Muscle of back (tissue), 11 donors: ENCODE measurements around the gene FCMR. TPM values are rescaled to one million over a fixed set of nuclear protein-coding genes. Genes with fewer than 3 reads are reported as not detected.
"Not testable (repeated sequence)": the region's sequence is repeated elsewhere in the genome, so short reads cannot be mapped to it uniquely, and the experiment has no call there.

Experiments
- DNase-seq, 3 donors: peaks; one replicate each; pipeline versions ENCODE4 v3.0.0 to v3.0.0-alpha.2; 2013
- polyA plus RNA-seq, 10 donors: library from polyadenylated mRNA; unstranded; fragments of 120-200 nt; gene quantifications; one replicate each; pipeline ENCODE4 v1.2.1, GENCODE V29; 2013; ENCODE audit not compliant: insufficient read length in 10 of 10

Gene FCMR
- polyA plus RNA-seq, 10 donors: 0.88 to 10.6 (median 1.4) TPM

DNA sequence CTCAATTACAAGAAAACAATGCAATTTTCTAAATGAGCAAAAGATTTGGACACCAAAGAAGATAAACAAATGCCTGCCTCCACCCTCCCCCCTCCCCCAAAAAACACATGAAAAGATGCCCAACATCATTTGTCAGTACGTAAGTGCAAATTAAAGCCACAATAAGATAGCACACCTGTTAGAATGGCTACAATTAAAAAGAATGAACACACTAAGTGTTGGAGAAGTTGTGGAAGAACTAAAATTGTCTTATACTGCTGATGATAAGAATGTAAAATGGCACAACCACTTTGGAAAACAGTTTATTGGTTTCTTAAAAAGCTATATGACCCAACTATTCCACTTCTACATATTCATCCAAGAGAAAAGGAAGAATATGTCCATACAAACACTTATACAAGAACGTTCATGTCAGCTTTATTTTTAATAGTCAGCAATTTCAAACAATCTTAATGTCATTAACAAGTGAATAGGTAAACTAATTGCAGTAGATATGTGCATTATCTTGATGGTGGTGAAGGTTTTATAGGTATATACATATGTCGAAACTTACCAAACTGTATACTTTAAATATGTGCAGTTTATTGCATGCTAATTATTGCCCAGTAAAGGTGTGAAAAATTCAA, 45.9 kb downstream of the FCMR start:
- DNase-seq: no peak

DNA sequence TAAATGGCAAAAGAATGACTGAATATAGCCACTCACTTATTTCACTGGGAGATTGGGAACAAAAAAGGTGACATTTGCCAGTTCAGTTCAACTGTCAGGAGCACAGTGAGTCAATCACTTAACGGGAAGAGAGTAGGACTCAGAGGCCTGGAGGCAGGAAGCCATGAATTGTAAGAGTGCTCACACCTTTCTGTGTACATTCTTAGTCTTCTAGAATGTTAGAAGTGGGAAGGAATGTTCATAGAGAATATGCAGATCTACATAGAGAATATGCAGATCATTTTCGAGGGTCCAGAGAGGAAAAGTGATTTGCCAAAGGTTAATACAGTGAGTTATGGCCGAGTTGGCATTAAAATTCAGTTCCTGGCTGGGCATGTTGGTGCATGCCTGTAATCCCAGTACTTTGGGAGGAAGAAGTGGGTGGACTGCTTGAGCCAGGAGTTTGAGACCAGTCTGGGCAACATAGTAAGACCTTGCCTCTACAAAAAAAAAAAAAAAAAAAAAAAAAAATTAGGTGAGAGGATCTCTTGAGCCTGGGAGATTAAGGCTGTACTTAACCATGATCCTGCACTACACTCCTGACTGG, 48.0 kb downstream of the FCMR start:
- no peak for DNase-seq

DNA sequence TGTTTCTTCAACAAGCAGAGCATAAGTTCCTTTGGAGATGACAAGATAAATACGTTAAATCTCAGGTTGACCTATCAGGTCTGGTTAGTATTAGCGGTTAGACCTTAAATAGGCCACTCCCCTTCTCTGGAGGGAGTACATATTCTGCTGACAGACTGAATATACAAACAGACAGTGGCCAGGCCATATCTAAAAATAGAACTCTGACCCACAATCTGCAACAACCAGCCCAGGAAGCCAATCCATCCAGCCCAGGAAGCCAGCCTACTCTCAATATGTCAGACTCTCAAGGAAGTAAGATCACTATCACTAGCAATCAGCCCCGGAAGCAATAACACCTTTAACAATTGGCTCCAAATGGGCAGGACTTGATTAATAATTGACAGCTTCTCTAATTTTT, 49.6 kb downstream of the FCMR start:
- DNase-seq: no peak

DNA sequence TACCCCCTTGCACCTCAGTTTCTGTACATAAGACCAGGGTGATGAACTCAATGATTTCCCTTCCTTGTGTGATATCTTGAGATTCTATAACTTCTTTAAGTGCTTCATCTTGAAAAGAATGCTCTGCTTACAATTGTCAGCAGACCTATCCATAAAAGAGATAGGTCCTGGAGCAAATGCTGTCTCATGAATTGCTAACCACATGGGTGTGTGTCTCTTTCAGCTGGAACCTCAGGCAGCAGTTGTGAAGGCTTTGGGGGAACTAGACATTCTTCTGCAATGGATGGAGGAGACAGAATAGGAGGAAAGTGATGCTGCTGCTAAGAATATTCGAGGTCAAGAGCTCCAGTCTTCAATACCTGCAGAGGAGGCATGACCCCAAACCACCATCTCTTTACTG, 53.5 kb downstream of the FCMR start:
- DNase-seq: no peak

DNA sequence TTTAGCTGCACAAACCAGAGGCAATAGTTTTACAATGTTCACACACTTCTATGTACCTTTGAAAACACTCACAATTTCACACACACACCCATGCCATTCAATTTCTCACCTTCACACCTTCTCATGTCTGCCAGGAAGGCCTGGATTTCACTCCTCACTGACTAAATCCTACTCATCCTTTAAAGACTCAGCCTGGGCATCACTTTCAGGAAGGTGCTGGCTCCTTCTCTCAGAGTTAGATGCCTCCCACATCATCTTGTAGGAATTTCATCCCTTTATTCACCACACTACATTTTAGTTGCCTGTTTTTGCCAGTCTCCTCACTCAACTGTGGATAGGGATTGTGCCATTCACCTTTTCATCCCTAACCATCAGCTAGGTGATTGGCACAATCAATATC, 54.0 kb downstream of the FCMR start:
- DNase-seq: no peak

DNA sequence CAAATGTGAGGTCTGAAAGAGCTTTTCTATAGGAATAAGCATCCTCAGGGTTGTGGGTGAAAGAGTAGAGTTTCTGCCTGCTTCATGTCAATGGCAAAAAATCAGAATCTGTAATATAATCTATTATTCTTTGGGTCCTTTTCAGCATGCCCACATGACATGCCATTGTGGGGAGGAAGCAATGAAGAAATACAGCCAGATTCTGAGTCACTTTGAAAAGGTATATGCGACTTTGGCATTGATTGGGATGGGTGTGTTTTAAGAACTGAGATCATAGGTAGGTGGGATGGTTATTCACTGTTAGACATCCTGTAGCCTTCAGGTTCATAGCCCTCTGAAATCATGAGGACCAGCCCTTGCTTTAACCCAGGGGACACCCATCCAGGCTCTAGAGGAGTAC, 54.5 kb downstream of the FCMR start:
- no peak for DNase-seq

DNA sequence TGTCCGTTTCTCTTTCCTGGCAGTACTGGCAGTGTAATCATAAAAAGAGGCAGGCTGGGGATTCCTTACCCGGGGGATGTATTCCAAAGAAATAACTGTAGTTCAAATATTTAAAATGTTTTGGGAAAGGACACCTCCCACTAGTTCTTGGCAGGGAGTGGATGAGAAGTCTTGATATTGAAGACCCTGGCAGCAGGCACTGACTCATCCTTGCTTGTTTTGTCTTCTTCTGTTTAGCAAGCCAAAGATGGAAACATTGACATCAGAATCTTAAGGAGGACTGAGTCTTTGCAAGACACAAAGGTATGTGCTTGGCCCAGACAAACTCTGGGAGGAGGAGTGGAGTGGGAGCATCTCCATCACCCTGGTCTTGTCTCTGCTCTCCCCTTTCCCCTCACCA, 55.7 kb downstream of the FCMR start:
- DNase-seq: peak in 1 of 3 donors; percentile 27

DNA sequence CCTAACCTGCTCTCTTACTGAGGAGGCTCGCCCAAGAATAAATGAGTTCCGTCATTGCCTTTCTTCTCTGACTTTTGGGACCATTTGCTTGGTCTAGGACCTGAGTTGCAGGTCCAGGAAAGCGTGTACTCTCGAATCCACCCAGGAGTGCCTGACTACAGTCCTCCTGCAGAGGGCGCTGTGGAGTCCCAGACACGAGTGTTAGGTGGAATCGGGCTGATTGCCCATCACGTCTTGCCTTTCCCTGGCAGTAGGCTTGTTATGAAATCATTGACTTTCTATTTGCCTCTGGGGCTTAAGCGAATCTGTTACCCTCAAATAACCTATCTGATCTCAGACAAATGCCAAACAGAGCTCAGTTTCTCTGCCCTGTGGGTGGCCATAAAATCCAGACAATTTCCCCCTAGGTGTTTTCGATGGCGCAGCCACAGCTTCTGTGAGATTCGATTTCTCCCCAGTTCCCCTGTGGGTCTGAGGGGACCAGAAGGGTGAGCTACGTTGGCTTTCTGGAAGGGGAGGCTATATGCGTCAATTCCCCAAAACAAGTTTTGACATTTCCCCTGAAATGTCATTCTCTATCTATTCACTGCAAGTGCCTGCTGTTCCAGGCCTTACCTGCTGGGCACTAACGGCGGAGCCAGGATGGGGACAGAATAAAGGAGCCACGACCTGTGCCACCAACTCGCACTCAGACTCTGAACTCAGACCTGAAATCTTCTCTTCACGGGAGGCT, 56.6 kb downstream of the FCMR start, which contains the start of gene IL20:
Gene IL20 (plus strand): TSS at position 685 of the 733 bp plus-strand sequence. CDS start 230 bp downstream, outside the sequence.
- DNase-seq: peak; percentile 28 to 37 (median 37)

DNA sequence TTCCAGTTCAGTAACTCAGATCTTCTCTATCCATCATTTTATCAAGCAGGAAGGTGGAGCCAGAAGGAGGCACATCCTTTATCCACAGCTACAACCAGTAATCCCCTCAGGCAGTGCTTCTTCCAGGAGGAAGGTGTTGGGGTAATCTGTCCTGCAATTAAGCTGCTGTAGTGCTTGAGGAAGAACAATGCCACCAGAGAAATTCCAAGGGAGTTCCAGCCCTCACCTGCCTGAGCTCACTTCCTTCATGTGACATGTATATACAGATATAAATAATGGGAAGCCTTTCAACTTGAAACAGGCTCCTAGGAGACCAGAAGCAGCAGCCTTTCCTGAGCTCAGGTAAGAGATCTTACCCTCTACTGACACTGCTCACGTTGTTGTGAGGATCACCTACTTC, 58.5 kb downstream of the FCMR start:
- DNase-seq: no peak

DNA sequence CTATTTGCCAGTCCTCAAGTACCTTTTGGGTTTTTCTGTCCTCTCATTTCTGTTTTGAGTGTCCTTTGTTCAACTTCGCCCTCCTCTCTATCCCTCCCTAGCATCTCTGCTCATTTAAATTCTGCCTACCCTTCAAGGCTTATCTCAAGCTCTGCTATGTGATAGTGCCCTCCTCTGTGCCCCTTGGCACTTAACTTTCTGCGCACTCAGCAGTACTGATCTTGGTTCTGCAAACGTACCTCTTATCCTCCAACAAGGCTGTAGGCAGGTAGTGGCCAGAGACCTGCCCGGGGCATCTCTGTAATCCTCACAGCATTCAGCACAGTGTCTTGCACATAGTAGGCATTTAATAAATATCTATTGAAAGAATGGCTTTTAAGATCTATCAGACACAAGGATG, 61.6 kb downstream of the FCMR start:
- DNase-seq: no peak

DNA sequence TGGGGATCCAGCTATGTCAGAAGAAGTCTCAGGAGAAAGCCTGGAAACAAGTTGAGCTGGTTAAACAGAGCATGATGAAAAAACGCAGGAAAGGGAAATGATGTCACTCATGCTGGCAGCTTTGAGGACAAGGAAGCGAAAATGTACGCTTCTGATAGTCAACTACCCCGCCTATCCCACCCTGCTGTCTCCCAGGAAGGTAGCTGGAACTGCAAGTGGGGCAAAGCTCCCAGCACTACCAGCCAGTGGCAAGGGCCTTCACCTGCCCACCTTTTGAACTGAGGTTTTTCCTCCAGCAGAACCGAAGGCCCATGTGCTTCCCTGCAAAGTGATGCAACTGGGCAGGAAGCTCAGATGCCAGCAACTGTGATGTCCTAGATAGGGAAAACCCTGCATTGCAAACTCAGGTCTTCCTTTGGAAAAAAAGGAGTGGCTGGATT, 62.6 kb downstream of the FCMR start:
- DNase-seq: peak in 1 of 3 donors; percentile 29

DNA sequence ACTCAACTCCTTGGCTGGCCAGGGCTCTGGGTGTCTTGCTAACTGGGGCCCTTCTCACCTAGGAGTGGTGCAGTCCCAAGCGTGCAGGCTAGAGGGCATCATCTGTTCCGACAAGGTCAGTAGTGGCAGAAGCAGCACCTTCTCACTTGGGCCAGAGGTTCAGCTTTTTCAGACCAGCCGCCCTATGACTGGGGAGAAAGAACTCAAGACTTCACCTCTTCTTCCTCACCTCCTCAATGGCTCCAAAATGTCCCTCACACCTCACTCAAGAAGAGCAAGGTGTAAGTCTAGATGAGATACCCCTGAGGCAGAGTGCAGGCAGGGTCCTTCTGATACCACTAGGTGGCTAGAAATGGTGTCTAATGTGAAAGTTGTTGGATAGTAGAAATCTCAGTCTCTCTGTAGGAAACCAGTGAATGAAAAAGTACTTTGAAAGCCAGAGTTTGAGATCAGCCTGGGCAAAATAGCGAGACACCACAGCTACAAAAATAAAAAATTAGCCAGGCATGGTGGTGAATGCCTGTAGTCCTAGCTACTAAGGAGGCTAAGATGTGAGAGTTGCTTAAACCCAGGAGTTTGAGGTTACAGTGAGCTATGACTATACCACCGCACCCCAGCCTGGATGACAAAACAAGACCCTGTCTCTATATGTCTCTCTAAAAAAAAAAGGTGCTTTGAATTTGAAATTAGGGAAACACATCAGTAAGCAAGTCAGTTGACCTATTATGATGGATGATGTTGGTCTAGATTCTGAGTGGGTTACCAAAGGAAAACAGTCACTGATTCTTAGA, 64.9 kb downstream of the FCMR start:
- DNase-seq: no peak

DNA sequence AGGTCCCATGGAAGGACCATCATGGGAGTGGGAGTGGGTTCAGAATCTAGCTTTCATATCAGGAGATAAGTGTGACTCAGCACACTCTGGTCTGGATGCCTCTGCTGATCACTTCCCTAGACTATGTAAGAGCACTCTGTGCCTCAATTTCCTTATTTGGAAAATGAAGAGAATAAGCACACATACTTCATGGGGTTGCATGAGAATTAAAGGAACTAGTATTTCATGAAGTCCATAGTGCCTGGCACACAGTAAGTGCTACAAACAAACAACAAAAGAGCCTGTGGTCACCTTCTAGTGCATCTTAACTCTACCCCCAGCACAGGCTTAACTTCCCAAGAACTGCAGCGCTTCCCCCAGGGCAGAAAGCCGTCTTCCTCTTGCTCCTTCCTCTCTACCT, 65.9 kb downstream of the FCMR start:
- no peak for DNase-seq

DNA sequence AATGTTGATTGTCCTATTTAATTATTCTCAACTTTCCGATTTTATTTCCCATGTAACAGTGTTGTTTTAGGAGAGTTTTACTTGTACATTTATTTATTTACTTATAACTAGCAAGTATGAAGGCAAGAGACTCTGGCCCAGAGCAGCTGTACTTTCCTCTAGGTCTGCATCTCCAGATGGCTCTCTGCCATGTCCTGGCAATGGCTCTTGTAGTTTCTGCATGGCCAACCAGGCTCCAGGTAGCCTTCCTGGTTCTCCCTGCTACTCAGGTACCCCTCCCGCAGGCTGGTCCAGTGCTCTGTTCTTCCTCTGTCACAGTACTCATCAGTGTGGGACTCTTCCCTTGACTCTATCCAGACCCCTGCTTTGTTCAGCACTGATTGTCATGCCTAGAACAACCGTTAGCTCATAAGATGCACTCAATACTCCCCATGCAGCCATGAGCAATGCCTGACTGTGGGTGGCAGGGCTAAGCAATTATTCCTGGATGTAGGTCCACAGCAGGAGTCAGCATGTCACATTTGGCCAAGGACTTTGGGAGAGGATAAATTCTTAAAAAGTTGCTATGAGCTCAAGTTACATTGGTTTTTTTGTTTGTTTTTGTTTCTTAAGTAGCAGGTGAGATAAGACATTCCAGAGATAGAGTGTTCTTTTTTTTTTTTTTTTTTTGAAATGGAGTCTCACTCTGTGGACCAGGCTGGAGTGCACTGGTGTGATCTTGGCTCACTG, 67.2 kb downstream of the FCMR start:
- no peak for DNase-seq

DNA sequence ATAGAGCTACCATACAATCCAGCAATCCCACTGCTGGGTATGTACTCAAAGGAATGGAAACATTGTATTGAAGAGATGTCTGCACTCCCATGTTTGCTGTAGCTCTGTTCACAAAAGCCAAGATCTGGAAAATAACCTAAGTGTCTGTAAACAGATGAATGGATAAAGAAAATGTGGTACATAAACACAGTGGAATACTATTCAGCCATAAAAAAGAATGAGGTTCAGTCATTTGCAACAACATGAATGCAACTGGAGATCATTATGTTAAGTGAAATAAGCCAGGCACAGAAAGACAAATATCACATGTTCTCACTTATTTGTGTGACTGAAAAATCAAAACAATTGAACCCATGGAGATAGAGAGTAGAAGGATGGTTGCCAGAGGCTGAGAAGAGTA, 68.0 kb downstream of the FCMR start:
- not testable (repeated sequence) for DNase-seq

Other genes with a start within 250 kb of the FCMR start
- 10 to 100 TPM; 62.6 to 77.4 (median 72.0) TPM for gene MAPKAPK2, start 237.0 kb downstream of the FCMR start, polyA plus RNA-seq
- gene IL19, start 151.2 kb downstream of the FCMR start, polyA plus RNA-seq: not detected
- gene IL10, start 149.4 kb downstream of the FCMR start, polyA plus RNA-seq: 1 to 10 TPM in 1 of 10 donors, under 1 TPM in 9; 0.25 to 1.2 (median 0.49) TPM
- gene IL20, start 56.3 kb downstream of the FCMR start, polyA plus RNA-seq: not detected
- gene IL24, start 24.5 kb downstream of the FCMR start, polyA plus RNA-seq: 1 to 10 TPM in 1 of 10 donors, under 1 TPM in 7, not detected in 2; 0.10 to 1.6 (median 0.16) TPM
- under 1 TPM in 2 of 10 donors, not detected in 8; 0.03 to 0.04 TPM for gene PIGR, start 24.5 kb upstream of the FCMR start, polyA plus RNA-seq
- gene FCAMR, start 48.5 kb upstream of the FCMR start, polyA plus RNA-seq: not detected
- gene C1orf116, start 110.8 kb upstream of the FCMR start, polyA plus RNA-seq: 1 to 10 TPM in 2 of 10 donors, under 1 TPM in 8; 0.06 to 3.1 (median 0.11) TPM
- 1 to 10 TPM; 6.0 to 8.9 (median 7.0) TPM for gene YOD1, start 129.3 kb upstream of the FCMR start, polyA plus RNA-seq
- gene PFKFB2, start 131.3 kb upstream of the FCMR start, polyA plus RNA-seq: 1 to 10 TPM; 4.5 to 8.8 (median 7.0) TPM
- gene C4BPB, start 166.9 kb upstream of the FCMR start, polyA plus RNA-seq: under 1 TPM; 0.13 to 0.79 (median 0.37) TPM
- under 1 TPM; 0.14 to 0.81 (median 0.36) TPM for gene C4BPA, start 182.3 kb upstream of the FCMR start, polyA plus RNA-seq